ENCODE measurements around the gene PTCD3. TPM values are rescaled to one million over a fixed set of nuclear protein-coding genes. Genes with fewer than 3 reads are reported as not detected.

The PTCD3 gene
- total RNA-seq = 63.8 and 70.3 TPM in 2 replicates

GRCh38 chr2:86105969-86106945 is at the start of gene PTCD3:
Gene PTCD3 (plus strand): TSS chr2:86106235. CDS start chr2:86106248, 13 bp downstream.

GRCh38 chr2:86105252-86105968 is 625 bp upstream of the PTCD3 start, which contains the start of gene POLR1A:
Gene POLR1A (minus strand): TSS chr2:86105886. CDS start chr2:86105776, 110 bp downstream.

Other genes with a start within 250 kb of the PTCD3 start
- 11.2 and 19.7 TPM in 2 replicates for gene ST3GAL5, start 217.2 kb upstream of the PTCD3 start, total RNA-seq
- gene POLR1A, start 349 bp upstream of the PTCD3 start, total RNA-seq = 13.4 and 13.7 TPM in 2 replicates
- gene IMMT, start 89.2 kb downstream of the PTCD3 start, total RNA-seq = 61.2 and 63.2 TPM in 2 replicates
- gene MRPL35, start 93.2 kb downstream of the PTCD3 start, total RNA-seq = 22.0 and 28.1 TPM in 2 replicates
- gene REEP1, start 231.4 kb downstream of the PTCD3 start, total RNA-seq = 0.09 TPM in 1 of 2 replicates, not detected in the other